ENCODE data around the gene PLXNA3. TPM values are rescaled to one million over a fixed set of nuclear protein-coding genes. Genes with fewer than 3 reads are reported as not detected.

PLXNA3 gene
- total RNA-seq, 3 donors from 2014 or later (not counting 1 experiment from before 2014, with no cell fraction given) = 20.8 to 34.3 (median 32.2) TPM

DNA sequence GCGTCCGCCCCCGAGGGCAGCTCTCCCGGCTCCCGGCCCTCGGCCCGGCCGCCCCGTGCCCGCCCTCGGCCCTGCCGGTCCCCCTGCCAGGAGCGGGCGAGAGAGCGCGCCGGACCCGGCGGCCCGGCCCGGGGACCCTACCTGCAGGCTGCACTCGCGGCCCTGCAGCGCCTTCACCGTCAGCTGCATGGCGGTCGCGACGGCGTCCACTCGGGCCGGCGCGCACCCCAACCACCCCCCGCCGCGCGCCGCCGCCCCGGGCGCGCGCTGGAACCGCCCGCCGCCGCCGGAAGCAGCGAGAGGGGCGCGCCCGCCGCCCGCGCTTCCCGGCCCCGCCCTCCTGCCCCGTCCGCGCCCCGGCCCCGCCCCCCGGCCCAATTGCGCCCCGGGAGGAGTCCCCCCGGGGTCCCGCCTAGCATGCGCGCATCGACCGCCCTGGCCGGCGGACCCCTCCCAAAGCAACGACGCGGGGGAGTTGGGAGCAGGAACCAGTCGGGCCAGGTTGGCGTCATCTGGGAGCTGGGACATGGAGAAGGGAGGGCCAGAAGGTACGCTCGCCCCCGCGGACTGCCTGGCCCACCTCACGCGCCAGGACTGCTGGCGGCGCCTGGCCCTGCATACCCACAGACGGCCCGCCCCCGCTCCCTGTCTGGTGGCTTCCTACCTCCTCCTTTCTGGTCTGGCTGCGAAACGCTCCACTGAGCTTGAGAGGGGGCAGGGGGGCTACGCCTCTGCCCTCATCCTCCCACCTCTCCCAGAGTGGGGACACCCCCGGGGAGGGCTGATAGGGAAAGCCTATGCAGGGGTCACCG is 28.5 kb downstream of the PLXNA3 start, which contains the start of gene UBL4A:
Gene UBL4A (minus strand): TSS at position 220 of the 812 bp plus-strand sequence. CDS start 31 bp downstream, at position 189.
- Histone ChIP-seq H3K27ac (ENCODE audit: low read length) (peak within 1 kb of the TSS; percentile 76), H3K36me3 (ENCODE audit: control insufficient read depth, insufficient read depth, low read length) (peaks cover 17% of the 10 kb centered on the region), H3K27me3 (ENCODE audit: control insufficient read depth, insufficient read depth, low read length) (no peaks in the 10 kb centered on the region), H3K9me3 (ENCODE audit: control insufficient read depth, insufficient read depth, low read length) (no peaks in the 10 kb centered on the region), H3K4me3 (ENCODE audit: low read length) (peak within 1 kb of the TSS; percentile 49), H3K4me1 (ENCODE audit: control insufficient read depth, insufficient read depth, low read length) (peaks cover 59% of the 10 kb centered on the region)
- Mint-ChIP-seq H3K4me1 (peaks cover 15 to 20% of the 10 kb centered on the region in 2 donors), H3K36me3 (no peaks in the 10 kb centered on the region), H3K4me3 (peak within 1 kb of the TSS; percentile 88), H3K9me3 (no peaks in the 10 kb centered on the region), H3K27ac (peak within 1 kb of the TSS; percentile 70 to 73), H3K27me3 (ENCODE audit: low read depth in 2 of 2) (no peaks in the 10 kb centered on the region)
- TF ChIP-seq, protein P1, sequence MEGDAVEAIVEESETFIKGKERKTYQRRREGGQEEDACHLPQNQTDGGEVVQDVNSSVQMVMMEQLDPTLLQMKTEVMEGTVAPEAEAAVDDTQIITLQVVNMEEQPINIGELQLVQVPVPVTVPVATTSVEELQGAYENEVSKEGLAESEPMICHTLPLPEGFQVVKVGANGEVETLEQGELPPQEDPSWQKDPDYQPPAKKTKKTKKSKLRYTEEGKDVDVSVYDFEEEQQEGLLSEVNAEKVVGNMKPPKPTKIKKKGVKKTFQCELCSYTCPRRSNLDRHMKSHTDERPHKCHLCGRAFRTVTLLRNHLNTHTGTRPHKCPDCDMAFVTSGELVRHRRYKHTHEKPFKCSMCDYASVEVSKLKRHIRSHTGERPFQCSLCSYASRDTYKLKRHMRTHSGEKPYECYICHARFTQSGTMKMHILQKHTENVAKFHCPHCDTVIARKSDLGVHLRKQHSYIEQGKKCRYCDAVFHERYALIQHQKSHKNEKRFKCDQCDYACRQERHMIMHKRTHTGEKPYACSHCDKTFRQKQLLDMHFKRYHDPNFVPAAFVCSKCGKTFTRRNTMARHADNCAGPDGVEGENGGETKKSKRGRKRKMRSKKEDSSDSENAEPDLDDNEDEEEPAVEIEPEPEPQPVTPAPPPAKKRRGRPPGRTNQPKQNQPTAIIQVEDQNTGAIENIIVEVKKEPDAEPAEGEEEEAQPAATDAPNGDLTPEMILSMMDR (IDR thresholded peaks at IDR 0.05) = no peak
- WGBS (ENCODE audit: insufficient coverage) = under 1% methylated on average over 93 of the region's 95 CpGs
- intact Hi-C loops (cut with micrococcal nuclease) = no loop called here
- ATAC-seq (peak; percentile 16 to 47 (median 30)), DNase-seq (peak; percentile 44 to 74)

DNA sequence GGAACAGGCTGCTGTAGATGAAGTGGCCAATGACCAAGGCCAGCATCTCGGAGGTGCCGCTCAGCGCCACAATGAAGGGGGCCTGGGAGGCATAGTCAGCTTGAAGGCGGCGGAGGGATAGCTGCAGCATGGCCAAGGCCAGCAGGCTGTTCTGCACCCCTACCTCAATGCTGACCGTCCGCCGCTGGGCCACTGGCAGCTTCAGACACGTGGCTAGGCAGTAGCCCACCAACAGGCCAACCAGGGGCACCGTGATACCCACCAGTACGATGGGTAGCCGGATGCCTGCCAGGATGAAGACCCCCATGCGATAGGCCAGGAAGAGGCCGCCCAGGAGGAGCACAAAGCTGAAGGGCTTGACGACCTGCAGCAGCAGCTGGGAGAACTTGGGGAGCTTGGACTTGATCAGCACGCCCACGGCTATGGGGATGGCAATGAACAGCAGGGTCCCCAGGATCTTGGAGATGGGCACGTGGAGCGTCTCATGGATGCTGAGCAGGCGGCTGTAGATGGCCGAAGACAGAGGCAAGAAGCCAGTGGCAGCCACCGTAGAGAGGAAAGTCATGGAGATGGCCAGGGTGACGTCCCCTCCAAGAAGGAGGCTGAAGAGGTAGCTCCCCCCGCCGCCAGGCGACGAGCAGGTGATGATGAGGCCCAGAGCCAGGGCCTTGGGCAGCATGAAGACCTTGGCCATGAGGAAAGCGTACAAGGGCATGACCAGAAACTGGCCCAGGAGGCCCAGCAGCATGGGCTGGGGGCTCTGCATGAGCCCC is 29.6 kb downstream of the PLXNA3 start:
- intact Hi-C loops (cut with micrococcal nuclease) = no loop called here
- TF ChIP-seq, protein P1 (IDR thresholded peaks at IDR 0.05) = no peak
- Mint-ChIP-seq H3K4me1 (peaks cover 15 to 20% of the 10 kb centered on the region in 2 donors), H3K27ac (peak overlapping the region; percentile 54 to 73), H3K27me3 (ENCODE audit: low read depth in 2 of 2) (no peaks in the 10 kb centered on the region), H3K9me3 (no peaks in the 10 kb centered on the region), H3K4me3 (peak overlapping the region; percentile 88), H3K36me3 (no peaks in the 10 kb centered on the region)
- peaks cover 59% of the 10 kb centered on the region for H3K4me1 ChIP-seq (ENCODE audit: control insufficient read depth, insufficient read depth, low read length)
- no peaks in the 10 kb centered on the region for H3K9me3 ChIP-seq (ENCODE audit: control insufficient read depth, insufficient read depth, low read length)
- no peak for ATAC-seq
- H3K27ac ChIP-seq (ENCODE audit: low read length) = peak overlapping the region; percentile 76
- peaks cover 17% of the 10 kb centered on the region for H3K36me3 ChIP-seq (ENCODE audit: control insufficient read depth, insufficient read depth, low read length)
- WGBS (ENCODE audit: insufficient coverage) = 98% methylated on average over 28 of the region's 28 CpGs
- DNase-seq = no peak
- H3K4me3 ChIP-seq (ENCODE audit: low read length) = no peak overlapping the region
- H3K27me3 ChIP-seq (ENCODE audit: control insufficient read depth, insufficient read depth, low read length) = no peaks in the 10 kb centered on the region

DNA sequence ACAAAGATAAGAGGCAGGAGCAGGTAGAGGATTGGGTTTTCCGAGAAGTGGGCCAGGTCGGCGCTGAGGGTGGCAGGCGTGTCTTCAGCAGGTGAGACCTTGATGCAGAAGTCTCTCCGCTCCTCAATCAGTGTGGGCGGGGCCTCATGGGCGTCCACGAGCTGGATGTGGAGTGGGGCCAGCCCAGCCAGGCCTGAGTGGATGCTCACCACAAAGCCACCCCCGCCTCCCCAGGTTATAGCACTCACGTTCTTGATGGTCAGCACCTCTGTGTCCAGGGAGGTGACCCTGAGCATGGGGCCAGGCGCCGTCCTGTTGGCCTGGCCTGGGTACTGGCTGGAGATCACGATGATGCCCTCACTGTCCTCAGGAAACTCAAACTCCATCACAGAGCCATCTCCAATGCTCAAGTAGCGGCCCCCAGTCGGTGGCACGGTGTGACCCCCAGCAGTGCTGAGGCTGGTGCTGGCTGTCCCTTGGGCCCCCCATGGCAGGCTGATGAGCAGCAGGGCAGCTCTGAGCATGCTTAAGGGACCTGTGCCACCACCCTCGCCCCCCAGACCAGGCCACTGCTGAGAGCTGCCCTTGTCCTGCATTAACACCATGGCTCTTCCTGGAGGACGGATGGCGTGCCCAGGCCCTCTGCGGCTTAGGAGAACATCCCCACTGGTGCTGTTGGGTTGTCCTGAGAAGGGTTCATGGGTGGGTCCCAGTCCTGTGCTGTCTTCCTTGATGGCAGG is 30.4 kb downstream of the PLXNA3 start:
- intact Hi-C loops (cut with micrococcal nuclease) = no loop called here

More for the DNA sequence above, 30.4 kb downstream of the PLXNA3 start:
- ATAC-seq (no peak), DNase-seq (no peak)
- no peaks in the 10 kb centered on the region for H3K36me3 Mint-ChIP-seq
- no peaks in the 10 kb centered on the region for H3K9me3 ChIP-seq (ENCODE audit: control insufficient read depth, insufficient read depth, low read length)
- TF ChIP-seq, protein P1 (IDR thresholded peaks at IDR 0.05) = no peak
- H3K27ac Mint-ChIP-seq = peak overlapping the region; percentile 73 to 93
- peaks cover 59% of the 10 kb centered on the region for H3K4me1 ChIP-seq (ENCODE audit: control insufficient read depth, insufficient read depth, low read length)
- H3K27me3 ChIP-seq (ENCODE audit: control insufficient read depth, insufficient read depth, low read length) = no peaks in the 10 kb centered on the region
- no peak overlapping the region for H3K4me3 ChIP-seq (ENCODE audit: low read length)
- H3K4me1 Mint-ChIP-seq = peaks cover 15 to 17% of the 10 kb centered on the region in 2 donors
- H3K4me3 Mint-ChIP-seq = peak overlapping the region; percentile 58
- no peak overlapping the region for H3K27ac ChIP-seq (ENCODE audit: low read length)
- no peaks in the 10 kb centered on the region for H3K27me3 Mint-ChIP-seq (ENCODE audit: low read depth in 2 of 2)
- peaks cover 17% of the 10 kb centered on the region for H3K36me3 ChIP-seq (ENCODE audit: control insufficient read depth, insufficient read depth, low read length)
- WGBS (ENCODE audit: insufficient coverage) = 93% methylated on average over 20 of the region's 20 CpGs
- H3K9me3 Mint-ChIP-seq = no peaks in the 10 kb centered on the region
